Stomach (tissue), 4 donors: ENCODE data around the gene KPNB1.

ENCODE experiments used
- POLR2A ChIP-seq, 4 donors: fragments of 450-650 bp; IDR thresholded peaks; one replicate each; pipeline ENCODE4 v1.6.1; 2016; ENCODE audit warnings: antibody characterized with exemption in 4 of 4, control low read depth in 2 of 4, mild to moderate bottlenecking in 1 of 4, moderate library complexity in 1 of 4
- POLR2AphosphoS5 ChIP-seq, 3 donors: sonication (generic); formaldehyde crosslinking; IDR thresholded peaks; one replicate each; pipeline ENCODE4 v1.6.1; 2016; ENCODE audit warnings: antibody characterized with exemption in 3 of 3
- TF ChIP-seq, protein P1 (sequence below), 7 experiments: fragments of 450-650 bp in 4 of 7; fragments of 200-600 bp in 3 of 7; sonication (generic) in 3 of 7; IDR thresholded peaks; one replicate each; pipeline ENCODE4 v1.5.1; 2016 to 2019; ENCODE audit warnings: antibody characterized with exemption in 7 of 7, control low read depth in 2 of 7, mild to moderate bottlenecking in 1 of 7

DNA sequence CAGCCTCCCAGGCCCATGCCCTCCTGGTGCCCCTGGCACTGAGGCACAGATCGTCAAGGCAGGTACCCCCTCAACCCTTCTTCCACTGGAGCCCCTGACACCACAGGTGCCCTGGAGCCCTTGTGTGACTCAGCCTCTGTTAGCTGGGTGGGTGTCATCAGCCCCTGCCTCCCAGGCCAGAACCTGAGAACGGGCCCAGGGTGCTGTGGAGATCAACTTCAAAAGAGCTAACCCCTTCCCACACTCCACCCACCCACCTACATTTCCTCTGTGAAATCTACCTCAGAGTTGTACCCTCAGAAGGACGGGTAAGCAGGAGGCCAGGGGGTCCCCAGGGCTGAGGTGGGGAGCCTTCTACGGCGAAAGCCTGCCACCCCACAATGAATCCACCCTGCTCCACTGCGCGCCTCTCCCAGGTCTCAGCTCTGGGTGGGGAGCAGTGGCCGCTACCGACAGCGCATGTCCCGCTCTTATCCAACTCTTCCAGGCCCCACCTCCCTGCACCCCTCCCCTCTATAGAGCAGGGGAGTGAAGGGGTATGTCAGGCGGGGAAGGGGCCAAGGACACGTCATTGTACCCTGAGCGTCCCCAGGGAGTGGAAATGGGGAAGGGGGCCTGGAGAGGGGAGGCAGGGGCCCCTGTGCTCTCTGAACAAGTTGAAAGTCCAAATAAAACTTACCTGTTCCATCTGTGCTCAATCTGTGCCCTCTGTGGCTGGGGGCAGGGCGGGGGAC lies 61.8 kb downstream of the KPNB1 start:
- TF ChIP-seq, protein P1, sequence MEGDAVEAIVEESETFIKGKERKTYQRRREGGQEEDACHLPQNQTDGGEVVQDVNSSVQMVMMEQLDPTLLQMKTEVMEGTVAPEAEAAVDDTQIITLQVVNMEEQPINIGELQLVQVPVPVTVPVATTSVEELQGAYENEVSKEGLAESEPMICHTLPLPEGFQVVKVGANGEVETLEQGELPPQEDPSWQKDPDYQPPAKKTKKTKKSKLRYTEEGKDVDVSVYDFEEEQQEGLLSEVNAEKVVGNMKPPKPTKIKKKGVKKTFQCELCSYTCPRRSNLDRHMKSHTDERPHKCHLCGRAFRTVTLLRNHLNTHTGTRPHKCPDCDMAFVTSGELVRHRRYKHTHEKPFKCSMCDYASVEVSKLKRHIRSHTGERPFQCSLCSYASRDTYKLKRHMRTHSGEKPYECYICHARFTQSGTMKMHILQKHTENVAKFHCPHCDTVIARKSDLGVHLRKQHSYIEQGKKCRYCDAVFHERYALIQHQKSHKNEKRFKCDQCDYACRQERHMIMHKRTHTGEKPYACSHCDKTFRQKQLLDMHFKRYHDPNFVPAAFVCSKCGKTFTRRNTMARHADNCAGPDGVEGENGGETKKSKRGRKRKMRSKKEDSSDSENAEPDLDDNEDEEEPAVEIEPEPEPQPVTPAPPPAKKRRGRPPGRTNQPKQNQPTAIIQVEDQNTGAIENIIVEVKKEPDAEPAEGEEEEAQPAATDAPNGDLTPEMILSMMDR (IDR thresholded peaks at IDR 0.05) = no peak
- TF ChIP-seq POLR2A (IDR thresholded peaks at IDR 0.05) (no peak), POLR2AphosphoS5 (IDR thresholded peaks at IDR 0.05) (no peak)
